Epithelial cell of proximal tubule (primary cell): ENCODE results near the gene DNAH1. TPM values are rescaled to one million over a fixed set of nuclear protein-coding genes. Genes with fewer than 3 reads are reported as not detected.

Experiments
- DNase-seq: peaks from one replicate; pipeline ENCODE4 v3.0.0-alpha.2; 2011; ENCODE audit warnings: low read depth
- H3K4me3 ChIP-seq: 2 replicates; pipeline ENCODE4 v1.5.1; 2011; ENCODE audit warnings: low read depth, mild to moderate bottlenecking, low read length
- total RNA-seq: library from RNA; depleted of rRNA; stranded (reverse); fragments of >200 nt; gene quantifications from 2 replicates; pipeline ENCODE4 v1.2.3, GENCODE V29; 2015
- TF ChIP-seq, protein P1 (sequence below): conservative IDR thresholded peaks from 2 replicates; pipeline ENCODE4 v1.5.1; 2012; ENCODE audit warnings: low read depth, mild to moderate bottlenecking, low read length

Gene DNAH1
- total RNA-seq, 1 donor from 2014 or later = 0.29 TPM

DNA sequence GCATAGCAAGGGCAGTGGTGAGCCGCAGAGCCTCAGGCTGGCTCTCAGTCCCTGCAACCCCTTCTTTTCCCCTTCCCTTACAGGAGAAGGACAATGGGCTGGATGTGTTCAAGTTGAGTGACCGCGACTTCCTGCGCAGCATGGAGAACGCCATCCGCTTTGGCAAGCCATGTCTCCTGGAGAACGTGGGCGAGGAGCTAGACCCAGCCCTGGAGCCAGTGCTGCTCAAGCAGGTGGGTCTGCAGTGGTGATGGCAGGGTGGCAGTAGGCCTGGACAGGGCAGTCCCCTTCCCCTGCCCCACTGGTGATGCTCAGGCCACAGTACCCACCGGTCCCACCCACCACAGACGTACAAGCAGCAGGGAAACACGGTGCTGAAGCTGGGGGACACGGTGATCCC lies 75.0 kb downstream of the DNAH1 start:
- no peak for DNase-seq
- H3K4me3 ChIP-seq = no peak overlapping the region
- TF ChIP-seq, protein P1, sequence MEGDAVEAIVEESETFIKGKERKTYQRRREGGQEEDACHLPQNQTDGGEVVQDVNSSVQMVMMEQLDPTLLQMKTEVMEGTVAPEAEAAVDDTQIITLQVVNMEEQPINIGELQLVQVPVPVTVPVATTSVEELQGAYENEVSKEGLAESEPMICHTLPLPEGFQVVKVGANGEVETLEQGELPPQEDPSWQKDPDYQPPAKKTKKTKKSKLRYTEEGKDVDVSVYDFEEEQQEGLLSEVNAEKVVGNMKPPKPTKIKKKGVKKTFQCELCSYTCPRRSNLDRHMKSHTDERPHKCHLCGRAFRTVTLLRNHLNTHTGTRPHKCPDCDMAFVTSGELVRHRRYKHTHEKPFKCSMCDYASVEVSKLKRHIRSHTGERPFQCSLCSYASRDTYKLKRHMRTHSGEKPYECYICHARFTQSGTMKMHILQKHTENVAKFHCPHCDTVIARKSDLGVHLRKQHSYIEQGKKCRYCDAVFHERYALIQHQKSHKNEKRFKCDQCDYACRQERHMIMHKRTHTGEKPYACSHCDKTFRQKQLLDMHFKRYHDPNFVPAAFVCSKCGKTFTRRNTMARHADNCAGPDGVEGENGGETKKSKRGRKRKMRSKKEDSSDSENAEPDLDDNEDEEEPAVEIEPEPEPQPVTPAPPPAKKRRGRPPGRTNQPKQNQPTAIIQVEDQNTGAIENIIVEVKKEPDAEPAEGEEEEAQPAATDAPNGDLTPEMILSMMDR = no peak

GRCh38 chr3:52392216-52392930 lies 76.3 kb downstream of the DNAH1 start:
- H3K4me3 ChIP-seq = no peak overlapping the region
- TF ChIP-seq, protein P1 = no peak
- DNase-seq = no peak

DNA sequence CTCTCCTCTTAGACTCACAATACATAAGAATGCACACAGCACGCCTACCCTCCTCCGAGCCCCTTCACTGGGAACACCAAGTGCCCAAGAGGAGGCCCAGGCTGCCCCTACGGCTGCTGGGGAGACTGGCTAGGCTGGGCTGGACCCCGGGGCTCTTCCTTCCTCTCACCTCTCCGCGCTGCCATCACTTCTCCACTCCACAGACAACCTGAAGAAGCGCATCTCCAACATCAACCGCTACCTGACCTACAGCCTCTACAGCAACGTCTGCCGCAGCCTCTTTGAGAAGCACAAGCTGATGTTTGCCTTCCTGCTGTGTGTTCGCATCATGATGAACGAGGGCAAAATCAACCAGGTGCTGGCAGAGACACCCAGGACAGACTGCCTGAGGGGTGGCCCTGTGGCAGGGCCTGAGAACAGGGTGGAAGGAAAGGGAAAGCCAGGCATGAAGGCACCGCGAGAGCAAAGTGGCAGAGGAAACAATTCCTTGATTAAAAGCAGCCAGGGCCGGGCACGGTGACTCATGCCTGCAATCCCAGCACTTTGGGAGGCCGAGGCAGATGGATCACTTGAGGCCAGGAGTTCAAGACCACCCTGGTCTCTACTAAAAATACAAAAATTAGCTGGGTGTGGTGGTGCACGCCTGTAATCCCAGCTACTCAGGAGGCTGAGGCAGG lies 77.2 kb downstream of the DNAH1 start:
- no peak overlapping the region for H3K4me3 ChIP-seq
- TF ChIP-seq, protein P1 = no peak
- no peak for DNase-seq

DNA sequence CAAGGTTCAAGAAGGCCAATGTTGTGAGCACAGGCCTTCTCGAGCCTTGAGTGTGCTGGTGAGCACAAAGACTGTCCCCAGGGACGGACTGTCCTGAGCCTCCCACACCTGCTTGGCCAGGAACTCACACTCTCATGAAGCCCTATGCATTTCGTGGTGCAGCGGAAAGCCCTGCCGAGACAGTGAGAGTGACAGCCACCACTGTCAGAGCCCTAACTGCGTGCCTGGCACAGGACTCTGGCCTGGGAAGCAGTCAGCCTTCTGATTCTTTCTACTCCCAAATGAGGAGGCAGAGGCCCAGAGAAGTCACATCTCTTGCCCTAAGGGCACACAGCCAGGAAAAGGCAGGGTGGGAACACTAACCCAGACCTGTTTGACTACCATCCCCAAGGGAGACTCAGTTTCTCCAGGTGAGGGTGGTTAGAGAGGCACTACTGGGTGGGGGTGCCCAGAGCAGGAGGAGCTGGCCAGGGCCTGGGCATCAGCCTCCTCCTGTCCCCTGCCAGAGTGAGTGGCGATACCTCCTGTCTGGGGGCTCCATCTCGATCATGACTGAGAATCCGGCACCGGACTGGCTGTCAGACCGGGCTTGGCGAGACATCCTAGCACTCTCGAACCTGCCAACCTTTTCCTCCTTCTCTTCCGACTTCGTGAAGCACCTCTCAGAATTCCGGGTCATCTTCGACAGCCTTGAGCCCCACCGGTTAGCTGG lies 78.0 kb downstream of the DNAH1 start:
- no peak overlapping the region for H3K4me3 ChIP-seq
- no peak for DNase-seq
- TF ChIP-seq, protein P1 = no peak

DNA sequence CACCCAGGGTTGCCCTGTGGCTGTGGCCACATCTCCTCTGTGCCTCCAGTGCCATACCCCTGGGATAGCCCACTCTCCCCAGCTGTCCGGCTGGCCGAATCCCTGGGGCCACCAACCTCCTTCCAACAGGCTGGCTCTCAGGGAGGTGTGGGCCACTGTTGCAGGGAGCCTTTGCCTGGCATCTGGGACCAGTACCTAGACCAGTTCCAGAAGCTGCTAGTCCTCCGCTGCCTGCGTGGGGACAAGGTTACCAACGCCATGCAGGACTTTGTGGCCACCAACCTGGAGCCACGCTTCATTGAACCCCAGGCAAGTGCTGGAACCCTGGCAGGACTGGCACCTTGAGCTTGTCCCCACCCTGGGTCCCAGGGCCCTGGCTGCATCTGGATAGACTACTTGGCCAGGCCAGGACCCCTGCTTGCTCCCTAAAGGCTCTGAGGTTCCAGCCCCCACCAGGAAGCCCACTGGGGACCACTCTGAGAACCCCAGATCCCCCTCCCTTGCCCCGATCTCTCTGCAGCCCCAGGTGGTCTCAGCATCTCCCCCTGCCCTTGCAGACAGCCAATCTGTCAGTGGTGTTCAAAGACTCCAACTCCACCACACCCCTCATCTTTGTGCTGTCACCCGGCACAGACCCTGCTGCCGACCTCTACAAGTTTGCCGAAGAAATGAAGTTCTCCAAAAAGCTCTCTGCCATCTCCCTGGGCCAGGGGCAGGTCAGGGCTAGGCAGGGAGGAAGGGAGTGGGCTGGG lies 78.8 kb downstream of the DNAH1 start:
- H3K4me3 ChIP-seq = no peak overlapping the region
- no peak for DNase-seq
- TF ChIP-seq, protein P1 = no peak

GRCh38 chr3:52395503-52395865 lies 79.4 kb downstream of the DNAH1 start:
- TF ChIP-seq, protein P1 = no peak
- no peak overlapping the region for H3K4me3 ChIP-seq
- DNase-seq = no peak
